Upper lobe of left lung (tissue), 6 donors: Measurements from ENCODE around the gene MYBPHL. TPM values are rescaled to one million over a fixed set of nuclear protein-coding genes. Genes with fewer than 3 reads are reported as not detected.

Experiments
- ATAC-seq, 2 donors: fragments of 200-7000 bp; cut with Tn5 transposase; one replicate each; pipeline ENCODE4 v1.9.1; 2022; ENCODE audit warnings: mild to moderate bottlenecking in 2 of 2, moderate library complexity in 2 of 2; ENCODE audit not compliant: low FRiP score in 2 of 2
- DNase-seq, 2 donors: peaks; one replicate each; pipeline ENCODE4 v3.0.0-alpha.2; 2019 to 2020
- H3K27ac ChIP-seq, 4 donors: fragments of 200-600 bp; sonication (generic); one replicate each; pipeline ENCODE4 v1.5.1; 2016 to 2019
- H3K27me3 ChIP-seq, 4 donors: fragments of 200-600 bp; sonication (generic); one replicate each; pipeline ENCODE4 v1.5.1; 2017 to 2019
- H3K36me3 ChIP-seq, 4 donors: fragments of 200-600 bp; sonication (generic); one replicate each; pipeline ENCODE4 v1.5.1; 2016 to 2019
- H3K4me1 ChIP-seq, 4 donors: fragments of 200-600 bp; sonication (generic); one replicate each; pipeline ENCODE4 v1.5.1; 2018 to 2019
- H3K4me3 ChIP-seq, 4 donors: fragments of 200-600 bp; sonication (generic); one replicate each; pipeline ENCODE4 v1.5.1; 2017 to 2019; ENCODE audit warnings: mild to moderate bottlenecking in 2 of 4, moderate library complexity in 1 of 4
- H3K9me3 ChIP-seq, 4 donors: fragments of 200-600 bp; sonication (generic); one replicate each; pipeline ENCODE4 v1.5.1; 2018 to 2019
- CTCF ChIP-seq, 6 experiments: fragments of 450-650 bp in 4 of 6; fragments of 200-600 bp in 2 of 6; sonication (generic) in 2 of 6; IDR thresholded peaks; one replicate each; pipeline ENCODE4 v1.5.1; 2016 to 2019; ENCODE audit warnings: antibody characterized with exemption in 6 of 6
- EP300 ChIP-seq, 4 donors: sonication (generic); formaldehyde crosslinking; IDR thresholded peaks; one replicate each; pipeline ENCODE4 v1.5.1; 2017; ENCODE audit warnings: antibody characterized with exemption in 4 of 4, control low read depth in 2 of 4
- POLR2A ChIP-seq, 4 donors: fragments of 450-650 bp; IDR thresholded peaks; one replicate each; pipeline ENCODE4 v1.5.1; 2016 to 2017; ENCODE audit warnings: antibody characterized with exemption in 4 of 4, mild to moderate bottlenecking in 2 of 4
- POLR2AphosphoS5 ChIP-seq, 2 donors: sonication (generic); formaldehyde crosslinking; IDR thresholded peaks; one replicate each; pipeline ENCODE4 v1.5.1; 2017; ENCODE audit warnings: antibody characterized with exemption in 2 of 2
- WGBS, 2 donors: methylation state at CpG; one replicate each; pipeline ENCODE4 v1.1.5; 2017 to 2018; 5-methylcytosine and 5-hydroxymethylcytosine counted together
- total RNA-seq, 6 donors: library from RNA; depleted of rRNA in 4 of 6; stranded (reverse); fragments of >200 nt in 4 of 6; gene quantifications; one replicate each; pipeline versions ENCODE4 v1.1.0 to v1.2.1, GENCODE V29; 2016 to 2021
- donor health status: DM: no; HTN: no; CAD: no; lungs with moderate emphysema.
- donor health status: DM: no; HTN: yes; CAD: no; lungs with severe emphysema.

MYBPHL gene
- total RNA-seq, 6 donors from 2014 or later: 1.8 to 8.6 (median 3.1) TPM; not detected in 1

GRCh38 chr1:109263234-109263596, 43.6 kb downstream of the MYBPHL start:
- H3K36me3 ChIP-seq: no peaks in the 10 kb centered on the region
- no peak for TF ChIP-seq POLR2A (IDR thresholded peaks at IDR 0.05)
- TF ChIP-seq CTCF (IDR thresholded peaks at IDR 0.05): no peak
- TF ChIP-seq EP300 (IDR thresholded peaks at IDR 0.05): no peak
- TF ChIP-seq POLR2AphosphoS5 (IDR thresholded peaks at IDR 0.05): no peak
- peak overlapping the region in 1 of 4 donors; percentile 6 for H3K27ac ChIP-seq
- peaks cover 0 to 10% (median 3%) of the 10 kb centered on the region in 4 donors for H3K4me1 ChIP-seq
- ATAC-seq (peak in 1 of 2 donors; percentile 17), DNase-seq (peak in 1 of 2 donors; percentile 75)
- H3K4me3 ChIP-seq: no peak overlapping the region
- no peaks in the 10 kb centered on the region for H3K9me3 ChIP-seq
- no peaks in the 10 kb centered on the region for H3K27me3 ChIP-seq
- WGBS, 2 donors: 85 to 87% methylated on average over 4 to 12 of the region's 12 CpGs

GRCh38 chr1:109262231-109263055, 44.4 kb downstream of the MYBPHL start:
- no peak for TF ChIP-seq POLR2AphosphoS5 (IDR thresholded peaks at IDR 0.05)
- TF ChIP-seq POLR2A (IDR thresholded peaks at IDR 0.05): no peak
- TF ChIP-seq EP300 (IDR thresholded peaks at IDR 0.05): no peak
- no peak for TF ChIP-seq CTCF (IDR thresholded peaks at IDR 0.05)

GRCh38 chr1:109261578-109261977, 45.2 kb downstream of the MYBPHL start:
- 92 to 94% methylated on average over 6 of the region's 6 CpGs for WGBS, 2 donors
- Histone ChIP-seq H3K27me3 (no peaks in the 10 kb centered on the region), H3K27ac (no peak overlapping the region), H3K4me3 (no peak overlapping the region), H3K4me1 (peaks cover 0 to 10% (median 3%) of the 10 kb centered on the region in 4 donors), H3K36me3 (no peaks in the 10 kb centered on the region), H3K9me3 (no peaks in the 10 kb centered on the region)
- DNase-seq (no peak), ATAC-seq (no peak)
- TF ChIP-seq CTCF (IDR thresholded peaks at IDR 0.05): no peak
- no peak for TF ChIP-seq POLR2A (IDR thresholded peaks at IDR 0.05)

More at GRCh38 chr1:109262231-109263055, 44.4 kb downstream of the MYBPHL start:
- no peaks in the 10 kb centered on the region for H3K27me3 ChIP-seq
- no peaks in the 10 kb centered on the region for H3K9me3 ChIP-seq
- peak overlapping the region in 1 of 4 donors; percentile 6 for H3K27ac ChIP-seq
- no peak for ATAC-seq
- no peak for DNase-seq
- H3K4me3 ChIP-seq: no peak overlapping the region
- 89 to 93% methylated on average over 6 to 22 of the region's 22 CpGs for WGBS, 2 donors
- no peaks in the 10 kb centered on the region for H3K36me3 ChIP-seq
- peaks cover 0 to 10% (median 3%) of the 10 kb centered on the region in 4 donors for H3K4me1 ChIP-seq

- no peak for ATAC-seq
- H3K9me3 ChIP-seq: no peaks in the 10 kb centered on the region
- no peak overlapping the region for H3K27ac ChIP-seq
- TF ChIP-seq POLR2AphosphoS5 (IDR thresholded peaks at IDR 0.05) (no peak), CTCF (IDR thresholded peaks at IDR 0.05) (no peak), POLR2A (IDR thresholded peaks at IDR 0.05) (no peak), EP300 (IDR thresholded peaks at IDR 0.05) (no peak)
- H3K36me3 ChIP-seq: no peaks in the 10 kb centered on the region
- H3K4me3 ChIP-seq: no peak overlapping the region
- H3K4me1 ChIP-seq: peaks cover 0 to 10% (median 3%) of the 10 kb centered on the region in 4 donors
- 93 to 95% methylated on average over 15 to 16 of the region's 16 CpGs for WGBS, 2 donors
- H3K27me3 ChIP-seq: no peaks in the 10 kb centered on the region
- DNase-seq: no peak
Measured at GRCh38 chr1:109261006-109261405, 45.8 kb downstream of the MYBPHL start.
